HG02642 (cell line): Measurements from ENCODE around the gene ISG20.
"Not testable (repeated sequence)": the region's sequence is repeated elsewhere in the genome, so short reads cannot be mapped to it uniquely, and the experiment has no call there.

ENCODE experiments used
- ATAC-seq: cut with Tn5 transposase; IDR thresholded peaks from one replicate; pipeline ENCODE4 v1.9.1; 2021; ENCODE audit warnings: mild to moderate bottlenecking; ENCODE audit not compliant: unreplicated experiment, poor library complexity

Gene ISG20

GRCh38 chr15:88634449-88634848, 4.4 kb upstream of the ISG20 start:
- ATAC-seq = no peak

- ATAC-seq = peak; percentile 21
Observed at GRCh38 chr15:88635318-88635717, 3.5 kb upstream of the ISG20 start.

GRCh38 chr15:88636050-88636449, 2.8 kb upstream of the ISG20 start:
- no peak for ATAC-seq

- no peak for ATAC-seq
Observed at GRCh38 chr15:88636654-88637053, 2.2 kb upstream of the ISG20 start.

GRCh38 chr15:88637436-88637835, 1.4 kb upstream of the ISG20 start:
- ATAC-seq = no peak

- no peak for ATAC-seq
Observed at GRCh38 chr15:88637841-88638625, 783 bp upstream of the ISG20 start.

- no peak for ATAC-seq
Observed at GRCh38 chr15:88641959-88642452, 3.2 kb downstream of the ISG20 start.

GRCh38 chr15:88642514-88642913, 3.7 kb downstream of the ISG20 start:
- ATAC-seq = not testable (repeated sequence)

- ATAC-seq = no peak
Observed at GRCh38 chr15:88644741-88645140, 5.9 kb downstream of the ISG20 start.

GRCh38 chr15:88645171-88646087, 6.6 kb downstream of the ISG20 start:
- ATAC-seq = no peak

- no peak for ATAC-seq
Observed at GRCh38 chr15:88646088-88646405, 7.2 kb downstream of the ISG20 start.

- no peak for ATAC-seq
Observed at GRCh38 chr15:88646951-88647350, 8.1 kb downstream of the ISG20 start.

GRCh38 chr15:88647351-88648105, 8.7 kb downstream of the ISG20 start:
- ATAC-seq = no peak

- ATAC-seq = no peak
Observed at GRCh38 chr15:88648357-88649214, 9.8 kb downstream of the ISG20 start.

- peak; percentile 62 for ATAC-seq
Observed at GRCh38 chr15:88649286-88649733, 10.5 kb downstream of the ISG20 start.

GRCh38 chr15:88649753-88650551, 11.1 kb downstream of the ISG20 start:
- no peak for ATAC-seq

GRCh38 chr15:88650556-88650955, 11.7 kb downstream of the ISG20 start:
- no peak for ATAC-seq

GRCh38 chr15:88651136-88651732, 12.4 kb downstream of the ISG20 start:
- ATAC-seq = no peak
